Right renal pelvis (tissue), 4 donors: Measurements from ENCODE around the gene IL17RD. TPM values are rescaled to one million over a fixed set of nuclear protein-coding genes. Genes with fewer than 3 reads are reported as not detected.

Source experiments
- polyA plus RNA-seq, 4 donors: library from polyadenylated mRNA; unstranded; fragments of 120-200 nt; gene quantifications; one replicate each; pipeline ENCODE4 v1.2.1, GENCODE V29; 2013; ENCODE audit not compliant: insufficient read length in 4 of 4

IL17RD gene
- polyA plus RNA-seq, 4 donors: 48.0 to 54.7 (median 52.6) TPM

Other genes starting within 250 kb of the IL17RD start
- under 1 TPM in 1 of 4 donors, not detected in 3; 0.12 TPM for gene SPATA12, start 104.7 kb downstream of the IL17RD start, polyA plus RNA-seq
- 1 to 10 TPM; 3.8 to 4.5 (median 4.4) TPM for gene HESX1, start 34.6 kb upstream of the IL17RD start, polyA plus RNA-seq
- 10 to 100 TPM; 44.1 to 57.0 (median 53.8) TPM for gene APPL1, start 62.4 kb upstream of the IL17RD start, polyA plus RNA-seq
- gene ASB14, start 127.3 kb upstream of the IL17RD start, polyA plus RNA-seq: under 1 TPM; 0.47 to 0.77 (median 0.57) TPM